Psoas muscle (tissue), 8 donors: ENCODE measurements around the gene HNRNPR. TPM values are rescaled to one million over a fixed set of nuclear protein-coding genes. Genes with fewer than 3 reads are reported as not detected.
A peak's percentile ranks its signal among the peaks of the same experiment; 100 is the strongest.

ENCODE experiments used
- ATAC-seq, 4 donors: fragments of 200-7000 bp; cut with Tn5 transposase; one replicate each; pipeline ENCODE4 v1.9.1; 2020; ENCODE audit warnings: moderate library complexity in 3 of 4, mild to moderate bottlenecking in 2 of 4
- DNase-seq, 2 donors: peaks; one replicate each; pipeline ENCODE4 v3.0.0-alpha.2; 2020
- H3K27ac ChIP-seq: fragments of 200-600 bp; one replicate; pipeline ENCODE4 v1.8.0; 2022
- H3K27me3 ChIP-seq, 3 donors: fragments of 200-600 bp in 1 of 3; one replicate each; pipeline versions ENCODE4 v1.6.1 to v1.8.0; 2013 to 2022; ENCODE audit warnings: low read length in 2 of 3, mild to moderate bottlenecking in 2 of 3, moderate library complexity in 1 of 3; ENCODE audit not compliant: insufficient read depth in 3 of 3
- H3K36me3 ChIP-seq, 2 donors: fragments of 200-600 bp in 1 of 2; one replicate each; pipeline versions ENCODE4 v1.6.1 to v1.8.0; 2013 to 2022; ENCODE audit warnings: low read depth in 1 of 2, mild to moderate bottlenecking in 1 of 2, moderate library complexity in 1 of 2; ENCODE audit not compliant: insufficient read depth in 1 of 2
- H3K4me1 ChIP-seq: fragments of 200-600 bp; one replicate; pipeline ENCODE4 v1.8.0; 2022
- H3K4me3 ChIP-seq: fragments of 200-600 bp; one replicate; pipeline ENCODE4 v1.8.0; 2022; ENCODE audit warnings: mild to moderate bottlenecking
- H3K9me3 ChIP-seq: fragments of 200-600 bp; one replicate; pipeline ENCODE4 v1.8.0; 2022
- WGBS, 3 donors: extraction: QIAGEN DNeasy Blood & Tissue Kit; methylation state at CpG; one replicate each; pipeline versions ENCODE4 v1.1.6 to v1.1.7; 2013; 5-methylcytosine and 5-hydroxymethylcytosine counted together
- intact Hi-C, 2 donors: fragments of 100-400 bp; cut with DNase I; formaldehyde crosslinking; loops; one replicate each; pipeline versions ENCODE4 v1.11.0 to v1.14.2; 2022
- polyA plus RNA-seq, 3 donors: library from polyadenylated mRNA; stranded (reverse); fragments of 200-250 nt; gene quantifications; one replicate each; pipeline ENCODE4 v1.2.3, GENCODE V29; 2013
- total RNA-seq, 4 donors: library from RNA; stranded (reverse); fragmentation: NEBNext Ultra II Directional in 2 of 4; extraction: Animal tissue kit (Norgen Biotek cat#: 25700) in 2 of 4; gene quantifications; one replicate each; pipeline versions ENCODE4 v1.2.1 to v1.2.4, GENCODE V29; 2021 to 2023
- TF ChIP-seq, protein P1 (sequence below): fragments of 200-600 bp; IDR thresholded peaks from one replicate; pipeline ENCODE4 v1.8.0; 2022; ENCODE audit warnings: antibody characterized with exemption
- donor health status: healthy with polysubstance abuse.
- donor health status: DM: no; HTN: no; CAD: no; lungs with moderate emphysema.
- donor health status: Bipolar disorder and iron deficiency.
- donor health status: healthy.
- donor health status: DM: yes; HTN: yes; CAD: no.
- donor health status: DM: no; HTN: no; CAD: no.
- donor health status: DM: no; HTN: no; CAD: no.
- donor health status: DM: yes; HTN: yes; CAD: no.

HNRNPR gene
- total and polyA plus RNA-seq, 7 donors = 39.8 to 107 (median 72.5) TPM

DNA sequence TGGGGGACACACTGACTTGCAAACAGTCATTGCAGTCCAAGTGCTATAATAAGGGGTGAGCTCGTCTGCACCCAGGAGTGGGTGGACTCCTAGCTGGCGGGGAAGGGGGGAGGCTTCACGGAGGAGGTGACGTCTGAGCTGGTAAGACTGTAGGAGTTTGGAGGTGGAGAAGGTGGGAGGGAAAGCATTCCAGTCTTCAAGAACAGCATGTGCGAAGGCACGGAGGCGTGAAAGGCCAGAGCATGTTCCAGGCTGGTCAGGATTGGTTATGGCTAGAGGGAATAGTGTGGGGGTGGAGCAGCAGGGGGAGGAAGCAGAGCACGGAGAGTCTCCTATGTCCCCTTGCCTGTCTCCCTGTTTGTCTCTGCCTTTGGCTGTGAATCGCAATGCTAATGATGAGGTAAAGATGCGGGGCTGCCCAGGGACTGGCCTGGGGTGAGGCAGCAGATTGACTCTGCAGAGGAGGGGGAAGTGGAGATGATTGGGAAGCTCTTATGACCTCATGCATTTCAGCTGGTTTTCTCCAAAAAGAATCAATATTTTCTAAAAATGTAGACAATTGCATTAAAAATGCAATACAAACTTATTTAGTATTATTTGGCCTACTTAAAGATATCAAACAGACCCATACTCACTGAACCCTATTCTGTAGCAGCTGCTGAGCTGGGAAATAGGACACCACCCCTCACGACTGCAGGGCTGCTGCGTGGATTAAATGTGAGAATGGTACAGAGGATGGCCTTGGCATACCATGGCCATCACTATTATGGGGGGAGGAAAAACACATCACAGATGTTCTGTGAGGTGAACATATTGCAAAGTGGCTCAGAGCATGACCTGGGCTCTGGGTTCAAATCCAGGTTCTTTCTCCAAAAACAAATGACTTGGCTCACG lies 28.1 kb upstream of the HNRNPR start:
- Histone ChIP-seq H3K4me3 (no peak overlapping the region), H3K9me3 (no peaks in the 10 kb centered on the region), H3K36me3 (peaks cover 0 to under 1% of the 10 kb centered on the region in 2 donors), H3K27me3 (no peaks in the 10 kb centered on the region), H3K27ac (peak overlapping the region; percentile 98), H3K4me1 (peaks cover 48% of the 10 kb centered on the region)
- TF ChIP-seq, protein P1, sequence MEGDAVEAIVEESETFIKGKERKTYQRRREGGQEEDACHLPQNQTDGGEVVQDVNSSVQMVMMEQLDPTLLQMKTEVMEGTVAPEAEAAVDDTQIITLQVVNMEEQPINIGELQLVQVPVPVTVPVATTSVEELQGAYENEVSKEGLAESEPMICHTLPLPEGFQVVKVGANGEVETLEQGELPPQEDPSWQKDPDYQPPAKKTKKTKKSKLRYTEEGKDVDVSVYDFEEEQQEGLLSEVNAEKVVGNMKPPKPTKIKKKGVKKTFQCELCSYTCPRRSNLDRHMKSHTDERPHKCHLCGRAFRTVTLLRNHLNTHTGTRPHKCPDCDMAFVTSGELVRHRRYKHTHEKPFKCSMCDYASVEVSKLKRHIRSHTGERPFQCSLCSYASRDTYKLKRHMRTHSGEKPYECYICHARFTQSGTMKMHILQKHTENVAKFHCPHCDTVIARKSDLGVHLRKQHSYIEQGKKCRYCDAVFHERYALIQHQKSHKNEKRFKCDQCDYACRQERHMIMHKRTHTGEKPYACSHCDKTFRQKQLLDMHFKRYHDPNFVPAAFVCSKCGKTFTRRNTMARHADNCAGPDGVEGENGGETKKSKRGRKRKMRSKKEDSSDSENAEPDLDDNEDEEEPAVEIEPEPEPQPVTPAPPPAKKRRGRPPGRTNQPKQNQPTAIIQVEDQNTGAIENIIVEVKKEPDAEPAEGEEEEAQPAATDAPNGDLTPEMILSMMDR = no peak
- WGBS, 3 donors = 36 to 56% (median 43%) methylated on average over 13 of the region's 13 CpGs
- peak in 2 of 4 donors; percentile 3 to 11 for ATAC-seq
- DNase-seq = peak in 1 of 2 donors; percentile 15
- intact Hi-C loops = no loop called here

DNA sequence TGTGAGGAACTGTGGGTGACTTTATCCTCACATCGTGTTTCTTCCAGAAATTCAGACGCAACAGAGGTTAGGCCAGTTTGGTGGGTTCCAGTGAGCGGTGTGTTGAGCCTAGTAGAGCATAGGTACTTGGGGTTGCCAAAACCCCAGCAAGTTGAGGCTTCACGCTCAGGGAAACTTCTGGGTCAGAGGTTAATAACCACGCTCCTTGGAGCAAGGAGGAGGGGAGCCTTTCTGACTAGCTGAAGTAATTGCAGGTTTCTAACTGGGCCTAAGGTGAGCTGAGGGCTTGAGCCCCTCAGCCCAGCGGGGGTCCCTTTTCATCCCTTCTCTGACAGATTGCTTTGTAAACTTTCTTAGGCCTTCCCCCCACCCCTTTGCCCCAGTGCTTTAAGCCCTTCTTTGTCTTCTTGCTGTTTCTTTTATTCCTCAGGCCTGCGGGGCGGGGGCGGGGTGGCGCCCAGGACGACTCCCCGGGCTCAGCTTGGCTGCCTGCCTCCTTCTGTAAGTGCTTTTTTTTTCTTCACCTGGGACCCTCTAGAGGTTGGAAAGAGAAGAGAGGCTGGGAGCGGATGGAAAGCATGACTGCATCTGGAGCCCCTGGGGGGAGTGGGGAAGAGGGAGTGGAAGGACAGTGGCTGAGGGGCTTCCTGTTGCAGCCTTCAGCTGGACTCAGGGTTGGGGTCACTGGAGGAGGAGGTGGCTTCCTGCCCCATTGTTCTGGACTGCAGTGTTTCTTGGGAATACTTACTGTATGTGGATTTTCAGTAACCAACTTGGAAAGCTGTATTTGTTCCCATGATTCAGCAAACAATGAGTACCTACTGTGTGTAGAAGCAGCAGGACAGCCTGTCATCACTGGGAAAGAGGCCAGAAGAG lies 26.9 kb upstream of the HNRNPR start:
- ATAC-seq = no peak
- H3K27ac ChIP-seq = peak overlapping the region; percentile 98
- no peak for DNase-seq
- peaks cover 2 to 13% of the 10 kb centered on the region in 2 donors for H3K36me3 ChIP-seq
- TF ChIP-seq, protein P1 = no peak
- H3K9me3 ChIP-seq = peaks cover 3% of the 10 kb centered on the region
- H3K4me1 ChIP-seq = peaks cover 49% of the 10 kb centered on the region
- peak overlapping the region; percentile 89 for H3K4me3 ChIP-seq
- WGBS, 3 donors = 30 to 41% (median 34%) methylated on average over 13 of the region's 13 CpGs
- H3K27me3 ChIP-seq = no peaks in the 10 kb centered on the region
- intact Hi-C loops = no loop called here

DNA sequence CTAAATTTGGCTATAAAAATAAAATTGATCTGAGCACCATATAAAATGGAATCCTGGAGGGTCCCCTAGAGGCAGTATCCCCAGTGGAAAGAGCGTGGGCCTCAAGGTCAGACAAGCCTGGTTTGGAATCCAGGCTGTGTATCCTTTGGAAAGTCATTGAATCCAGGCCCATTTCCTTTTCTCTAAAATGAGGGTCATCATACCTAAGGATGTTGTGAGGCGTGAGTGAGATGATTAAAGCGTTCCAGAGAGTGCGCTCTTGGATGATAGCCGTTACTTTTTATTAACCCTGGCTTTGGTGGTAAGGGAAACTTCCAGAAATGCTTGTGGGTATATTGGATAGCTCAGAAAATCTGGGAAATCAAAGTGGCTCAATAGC lies 26.2 kb upstream of the HNRNPR start:
- WGBS, 3 donors = 12 to 20% (median 14%) methylated on average over 5 of the region's 5 CpGs
- Histone ChIP-seq H3K27ac (peak overlapping the region; percentile 98), H3K4me1 (peaks cover 49% of the 10 kb centered on the region), H3K27me3 (no peaks in the 10 kb centered on the region), H3K4me3 (peak overlapping the region; percentile 89), H3K9me3 (peaks cover 9% of the 10 kb centered on the region), H3K36me3 (peaks cover 2 to 20% of the 10 kb centered on the region in 2 donors)
- TF ChIP-seq, protein P1 = no peak
- DNase-seq (no peak), ATAC-seq (no peak)
- intact Hi-C loops = no loop called here

DNA sequence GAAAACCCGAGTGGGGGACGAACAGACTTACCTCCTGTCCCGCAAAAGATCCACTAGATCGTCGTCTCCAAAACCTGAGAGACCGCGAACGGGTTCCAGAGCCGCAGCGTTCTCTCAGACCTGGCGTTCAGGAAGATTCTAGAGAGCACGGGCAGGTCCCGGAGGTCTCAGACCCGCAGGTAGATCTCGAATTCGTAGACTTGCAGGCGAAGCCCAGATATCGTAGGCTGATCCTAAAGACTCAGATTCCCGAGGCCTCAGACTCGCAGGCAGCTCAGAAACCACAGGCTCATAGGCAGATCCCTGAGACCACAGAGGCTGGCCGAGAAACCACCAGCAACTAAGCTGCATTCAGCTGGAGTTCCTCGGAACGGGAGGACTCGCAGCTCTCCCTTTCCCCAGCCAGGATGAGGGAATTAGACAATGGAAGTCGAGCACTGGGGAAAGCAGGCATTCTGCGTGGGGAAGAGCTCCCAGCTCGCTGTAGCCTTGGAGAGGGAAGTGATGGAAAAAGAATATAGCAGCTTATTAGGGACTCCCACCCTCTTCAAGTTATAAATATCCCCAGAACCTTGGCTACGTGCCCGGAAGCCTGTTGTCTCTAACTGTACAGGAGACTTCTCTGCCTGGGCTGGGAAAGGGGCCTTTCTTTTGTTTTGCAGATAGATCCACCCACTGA lies 25.4 kb upstream of the HNRNPR start, which contains the start of gene ZNF436:
Gene ZNF436, minus strand, starts transcription at position 502 of the 679 bp plus-strand sequence. CDS start 1,831 bp downstream, outside the sequence.
- H3K4me1 ChIP-seq = peaks cover 49% of the 10 kb centered on the region
- peak within 1 kb of the TSS; percentile 98 for H3K27ac ChIP-seq
- H3K4me3 ChIP-seq = peak within 1 kb of the TSS; percentile 89
- TF ChIP-seq, protein P1 = no peak
- 0 to 1% (median 0%) methylated on average over 29 of the region's 29 CpGs for WGBS, 3 donors
- H3K36me3 ChIP-seq = peaks cover 5 to 28% of the 10 kb centered on the region in 2 donors
- ATAC-seq (peak in 3 of 4 donors; percentile 22 to 36 (median 27)), DNase-seq (peak; percentile 76 to 87)
- peaks cover 15% of the 10 kb centered on the region for H3K9me3 ChIP-seq
- intact Hi-C loops = loop anchor here (2.0 to 5.0 kb wide), 2 partner anchors 25 to 33 kb away; partner anchors contain the start of gene HNRNPR (in 1 of the 2)
- no peaks in the 10 kb centered on the region for H3K27me3 ChIP-seq
